ENCODE data around the gene PAX2.

- TF ChIP-seq CTCF (IDR thresholded peaks at IDR 0.05): no peak
- TF ChIP-seq POLR2A (IDR thresholded peaks at IDR 0.05): no peak
Observed at GRCh38 chr10:100742076-100742771, 3.2 kb upstream of the PAX2 start.

All from esophagus squamous epithelium (tissue), 4 donors.